ENCODE results near the gene OR2AG1. TPM values are rescaled to one million over a fixed set of nuclear protein-coding genes. Genes with fewer than 3 reads are reported as not detected.

Gene OR2AG1
- polyA plus RNA-seq, 3 donors = not detected

- Histone ChIP-seq H3K4me1 (ENCODE audit: control insufficient read depth in 1 of 2, insufficient read depth in 2 of 2, low read length in 2 of 2) (peaks cover 31 to 48% of the 10 kb centered on the region in 2 donors), H3K27me3 (ENCODE audit: control insufficient read depth in 2 of 2, insufficient read depth in 2 of 2, low read length in 2 of 2) (no peaks in the 10 kb centered on the region), H4K20me1 (ENCODE audit: insufficient read depth, low read length) (peaks cover 6% of the 10 kb centered on the region), H3K79me2 (ENCODE audit: insufficient read depth, low read length) (peaks cover 32% of the 10 kb centered on the region), H3K4me3 (replicated peaks in 1 of 3; ENCODE audit: low read depth in 2 of 3, low read length in 3 of 3) (peak overlapping the region in 1 of 3 experiments; percentile 87), H3K9ac (ENCODE audit: insufficient read depth, low read length, poor library complexity, severe bottlenecking) (no peak overlapping the region), H3K9me3 (replicated peaks in 1 of 2; ENCODE audit: control insufficient read depth in 1 of 2, insufficient read depth in 1 of 2, low read length in 2 of 2) (no peaks in the 10 kb centered on the region), H3K36me3 (replicated peaks in 1 of 2; ENCODE audit: control insufficient read depth in 1 of 2, insufficient read depth in 2 of 2, low read length in 2 of 2) (no peaks in the 10 kb centered on the region), H3K27ac (ENCODE audit: low read depth in 1 of 2, low read length in 2 of 2) (peak overlapping the region in 1 of 2 donors; percentile 97), H3K4me2 (replicated peaks; ENCODE audit: extremely low read depth, low read length, poor library complexity, severe bottlenecking) (peak overlapping the region; percentile 91), H2AFZ (ENCODE audit: insufficient read depth, low read depth, low read length, poor library complexity, severe bottlenecking) (peak overlapping the region; percentile 89)
- Mint-ChIP-seq H3K36me3 (peaks cover 3% of the 10 kb centered on the region in 2 donors), H3K27ac (no peak overlapping the region), H3K9me3 (peaks cover 0 to 6% (median 5%) of the 10 kb centered on the region in 7 donors), H3K27me3 (ENCODE audit: low read depth in 3 of 3) (no peaks in the 10 kb centered on the region), H3K4me1 (no peaks in the 10 kb centered on the region), H3K4me3 (no peak overlapping the region)
- intact Hi-C loops (cut with micrococcal nuclease) = no loop called here
- WGBS (ENCODE audit: insufficient coverage) = no CpG with 5 or more reads among the region's 3 CpGs
- no peak for DNase-seq
- TF ChIP-seq, protein P1, sequence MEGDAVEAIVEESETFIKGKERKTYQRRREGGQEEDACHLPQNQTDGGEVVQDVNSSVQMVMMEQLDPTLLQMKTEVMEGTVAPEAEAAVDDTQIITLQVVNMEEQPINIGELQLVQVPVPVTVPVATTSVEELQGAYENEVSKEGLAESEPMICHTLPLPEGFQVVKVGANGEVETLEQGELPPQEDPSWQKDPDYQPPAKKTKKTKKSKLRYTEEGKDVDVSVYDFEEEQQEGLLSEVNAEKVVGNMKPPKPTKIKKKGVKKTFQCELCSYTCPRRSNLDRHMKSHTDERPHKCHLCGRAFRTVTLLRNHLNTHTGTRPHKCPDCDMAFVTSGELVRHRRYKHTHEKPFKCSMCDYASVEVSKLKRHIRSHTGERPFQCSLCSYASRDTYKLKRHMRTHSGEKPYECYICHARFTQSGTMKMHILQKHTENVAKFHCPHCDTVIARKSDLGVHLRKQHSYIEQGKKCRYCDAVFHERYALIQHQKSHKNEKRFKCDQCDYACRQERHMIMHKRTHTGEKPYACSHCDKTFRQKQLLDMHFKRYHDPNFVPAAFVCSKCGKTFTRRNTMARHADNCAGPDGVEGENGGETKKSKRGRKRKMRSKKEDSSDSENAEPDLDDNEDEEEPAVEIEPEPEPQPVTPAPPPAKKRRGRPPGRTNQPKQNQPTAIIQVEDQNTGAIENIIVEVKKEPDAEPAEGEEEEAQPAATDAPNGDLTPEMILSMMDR (IDR thresholded peaks at IDR 0.05) = no peak
Observed at GRCh38 chr11:6747097-6747668, 35.6 kb upstream of the OR2AG1 start.

GRCh38 chr11:6755303-6755952, 27.4 kb upstream of the OR2AG1 start:
- Mint-ChIP-seq H3K27ac (no peak overlapping the region), H3K9me3 (peaks cover 0 to 6% (median 4%) of the 10 kb centered on the region in 7 donors), H3K4me3 (no peak overlapping the region), H3K4me1 (no peaks in the 10 kb centered on the region), H3K27me3 (ENCODE audit: low read depth in 3 of 3) (peaks cover 0 to 3% (median 0%) of the 10 kb centered on the region in 3 donors), H3K36me3 (no peaks in the 10 kb centered on the region)
- DNase-seq = peak in 2 of 3 donors; percentile 37 to 45
- 11% methylated on average over 1 of the region's 5 CpGs for WGBS (ENCODE audit: insufficient coverage)
- no peak overlapping the region for H3K27ac ChIP-seq (ENCODE audit: low read depth in 1 of 2, low read length in 2 of 2)
- no peak overlapping the region for H2AFZ ChIP-seq (ENCODE audit: insufficient read depth, low read depth, low read length, poor library complexity, severe bottlenecking)
- no peak overlapping the region for H3K9ac ChIP-seq (ENCODE audit: insufficient read depth, low read length, poor library complexity, severe bottlenecking)
- no peak overlapping the region for H3K4me3 ChIP-seq (replicated peaks in 1 of 3; ENCODE audit: low read depth in 2 of 3, low read length in 3 of 3)
- TF ChIP-seq, protein P1 (IDR thresholded peaks at IDR 0.05) = peak; percentile 90
- no peaks in the 10 kb centered on the region for H4K20me1 ChIP-seq (ENCODE audit: insufficient read depth, low read length)
- H3K79me2 ChIP-seq (ENCODE audit: insufficient read depth, low read length) = no peaks in the 10 kb centered on the region
- no peak overlapping the region for H3K4me2 ChIP-seq (replicated peaks; ENCODE audit: extremely low read depth, low read length, poor library complexity, severe bottlenecking)
- intact Hi-C loops (cut with micrococcal nuclease) = loop anchor here in 1 of 2 donors (10.0 kb wide), 1 partner anchor 51 kb away; no protein-coding TSS in a partner anchor
- no peaks in the 10 kb centered on the region for H3K27me3 ChIP-seq (ENCODE audit: control insufficient read depth in 2 of 2, insufficient read depth in 2 of 2, low read length in 2 of 2)
- H3K9me3 ChIP-seq (replicated peaks in 1 of 2; ENCODE audit: control insufficient read depth in 1 of 2, insufficient read depth in 1 of 2, low read length in 2 of 2) = no peaks in the 10 kb centered on the region
- H3K36me3 ChIP-seq (replicated peaks in 1 of 2; ENCODE audit: control insufficient read depth in 1 of 2, insufficient read depth in 2 of 2, low read length in 2 of 2) = no peaks in the 10 kb centered on the region
- H3K4me1 ChIP-seq (ENCODE audit: control insufficient read depth in 1 of 2, insufficient read depth in 2 of 2, low read length in 2 of 2) = no peaks in the 10 kb centered on the region
